GM12872 (cell line): ENCODE measurements around the gene KLK15.

Experiments
- CTCF ChIP-seq: IDR thresholded peaks from 3 replicates; pipeline ENCODE4 v1.5.1; 2011; ENCODE audit warnings: low read depth, mild to moderate bottlenecking, low read length, moderate library complexity; ENCODE audit not compliant: insufficient read depth

KLK15 gene

GRCh38 chr19:50819636-50820035, 13.7 kb downstream of the KLK15 start:
- no peak for TF ChIP-seq CTCF

DNA sequence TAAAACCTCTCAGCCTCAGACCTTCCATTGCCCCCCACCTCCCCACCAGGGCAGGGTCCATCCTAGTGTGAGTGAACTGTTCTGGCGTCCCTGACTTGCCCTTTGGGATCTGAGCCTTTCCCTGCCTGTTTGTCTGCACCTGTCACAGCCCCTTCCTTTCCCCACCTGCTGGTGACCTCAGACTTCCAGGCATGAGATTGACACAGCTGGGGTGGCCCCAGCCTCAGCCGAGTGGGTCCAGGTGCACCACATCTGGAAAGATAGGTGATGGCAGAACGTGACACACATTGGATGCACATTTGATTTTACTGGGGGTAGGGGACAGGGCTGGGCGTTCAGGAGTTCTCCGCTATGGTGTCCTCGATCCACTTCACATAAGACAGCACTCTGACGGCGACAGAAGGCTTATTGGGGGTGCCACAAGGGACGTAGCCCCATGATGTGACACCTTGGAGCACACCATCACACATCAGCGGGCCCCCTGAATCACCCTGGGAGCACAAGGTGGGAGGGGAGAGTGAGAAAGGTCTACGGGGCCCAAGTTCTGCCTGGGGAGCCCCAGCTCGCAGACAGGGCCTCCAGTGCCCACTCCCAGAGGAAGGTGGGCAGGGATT, 14.4 kb downstream of the KLK15 start:
- TF ChIP-seq CTCF = no peak

DNA sequence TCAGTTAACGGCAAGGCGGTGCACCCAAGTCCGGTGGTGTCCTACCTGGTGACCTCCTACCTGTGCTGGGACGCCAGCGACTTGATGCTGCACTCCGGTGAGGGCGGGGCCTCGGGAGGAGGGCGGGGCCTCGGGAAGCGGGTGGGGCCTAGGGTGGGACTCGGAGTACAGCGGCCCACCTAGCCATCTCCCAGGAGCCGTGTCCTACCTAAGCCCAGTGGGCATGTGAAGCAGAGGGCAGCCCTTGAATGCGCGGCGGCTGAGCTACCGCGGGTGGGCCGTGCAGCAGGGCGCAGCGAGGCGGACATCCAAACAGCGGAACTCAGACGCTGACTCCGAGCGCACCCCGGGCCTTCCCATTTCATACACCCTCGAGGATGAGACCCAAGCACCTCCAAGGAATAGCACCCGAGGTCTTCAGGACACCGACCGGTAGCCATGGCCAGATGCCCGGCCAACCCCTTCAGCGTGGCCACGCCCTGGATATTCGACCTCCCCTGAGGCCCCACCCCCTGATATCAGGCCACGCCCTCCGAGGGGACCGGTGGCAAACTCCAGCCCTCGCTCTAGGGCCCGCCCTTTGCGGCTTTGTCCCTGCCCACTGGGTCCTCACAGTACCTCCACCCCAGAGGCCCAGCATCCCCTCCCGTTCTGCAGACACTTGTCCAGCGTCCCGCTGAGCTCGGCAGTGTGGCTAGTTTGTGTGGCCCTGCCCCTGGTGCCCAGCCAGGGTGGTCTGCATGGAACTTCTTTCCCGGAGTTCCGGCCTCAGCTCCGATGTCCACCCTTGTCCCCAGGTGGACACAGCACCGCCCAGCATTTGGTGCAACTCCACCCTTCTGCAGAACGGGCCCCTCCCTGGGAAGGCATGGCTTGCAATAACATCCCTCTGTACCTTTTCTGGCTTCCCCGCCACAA, 15.2 kb downstream of the KLK15 start:
- no peak for TF ChIP-seq CTCF

GRCh38 chr19:50815439-50815838, 17.9 kb downstream of the KLK15 start:
- no peak for TF ChIP-seq CTCF

GRCh38 chr19:50814883-50815282, 18.5 kb downstream of the KLK15 start:
- no peak for TF ChIP-seq CTCF

- no peak for TF ChIP-seq CTCF
Measured at GRCh38 chr19:50812474-50812873, 20.9 kb downstream of the KLK15 start.

- no peak for TF ChIP-seq CTCF
Measured at GRCh38 chr19:50808856-50809255, 24.5 kb downstream of the KLK15 start.
